PC-9 (cell line): ENCODE measurements around the gene RFK.

Experiments
- EZH2 ChIP-seq: fragments of 200-600 bp; sonication (generic); IDR thresholded peaks from 2 replicates; pipeline ENCODE4 v1.8.0; 2017; ENCODE audit warnings: antibody characterized with exemption, low read depth
- TF ChIP-seq, protein P1 (sequence below): fragments of 200-600 bp; sonication (generic); conservative IDR thresholded peaks from 2 replicates; pipeline ENCODE4 v1.6.1; 2017; ENCODE audit warnings: mixed run types, antibody characterized with exemption, mild to moderate bottlenecking, moderate library complexity

DNA sequence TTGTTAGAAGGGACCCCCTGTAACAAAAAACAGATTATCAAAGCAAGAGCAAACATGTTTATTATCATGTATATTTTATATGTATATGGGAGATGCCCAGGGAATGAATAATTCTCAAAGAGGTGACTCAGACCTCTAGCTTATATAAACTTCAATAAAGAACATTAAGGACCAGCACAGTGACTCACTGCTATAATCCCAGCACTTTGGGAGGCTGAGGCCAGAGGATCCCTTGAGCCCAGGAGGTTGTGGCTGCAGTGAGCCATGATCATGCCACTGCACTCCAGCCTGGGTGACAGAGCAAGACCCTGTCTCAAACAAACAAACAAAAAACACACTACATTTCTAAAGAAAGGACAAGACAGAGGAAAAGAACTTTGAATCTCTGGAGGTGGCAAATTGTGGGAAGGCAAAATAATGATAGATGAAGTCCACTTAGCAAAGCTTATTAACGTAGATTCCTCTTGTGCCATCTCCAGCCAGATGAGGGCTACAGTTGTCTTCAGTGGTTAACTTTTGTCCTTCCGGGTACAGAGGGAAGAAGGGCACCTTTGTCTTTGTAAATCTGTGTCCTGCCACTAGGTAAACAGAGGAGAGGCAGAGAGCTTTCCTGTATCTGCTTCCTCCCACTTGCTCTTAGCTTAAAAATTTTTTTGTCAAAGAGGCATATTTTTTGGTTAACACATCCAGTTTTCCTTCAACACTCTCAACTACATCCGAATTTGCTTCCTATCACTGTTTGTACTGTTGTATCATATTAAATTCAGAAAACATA lies 7.5 kb upstream of the RFK start:
- TF ChIP-seq, protein P1, sequence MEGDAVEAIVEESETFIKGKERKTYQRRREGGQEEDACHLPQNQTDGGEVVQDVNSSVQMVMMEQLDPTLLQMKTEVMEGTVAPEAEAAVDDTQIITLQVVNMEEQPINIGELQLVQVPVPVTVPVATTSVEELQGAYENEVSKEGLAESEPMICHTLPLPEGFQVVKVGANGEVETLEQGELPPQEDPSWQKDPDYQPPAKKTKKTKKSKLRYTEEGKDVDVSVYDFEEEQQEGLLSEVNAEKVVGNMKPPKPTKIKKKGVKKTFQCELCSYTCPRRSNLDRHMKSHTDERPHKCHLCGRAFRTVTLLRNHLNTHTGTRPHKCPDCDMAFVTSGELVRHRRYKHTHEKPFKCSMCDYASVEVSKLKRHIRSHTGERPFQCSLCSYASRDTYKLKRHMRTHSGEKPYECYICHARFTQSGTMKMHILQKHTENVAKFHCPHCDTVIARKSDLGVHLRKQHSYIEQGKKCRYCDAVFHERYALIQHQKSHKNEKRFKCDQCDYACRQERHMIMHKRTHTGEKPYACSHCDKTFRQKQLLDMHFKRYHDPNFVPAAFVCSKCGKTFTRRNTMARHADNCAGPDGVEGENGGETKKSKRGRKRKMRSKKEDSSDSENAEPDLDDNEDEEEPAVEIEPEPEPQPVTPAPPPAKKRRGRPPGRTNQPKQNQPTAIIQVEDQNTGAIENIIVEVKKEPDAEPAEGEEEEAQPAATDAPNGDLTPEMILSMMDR = no peak
- no peak for TF ChIP-seq EZH2
